ENCODE data around the gene FERMT1.
"Not testable (repeated sequence)": the region's sequence is repeated elsewhere in the genome, so short reads cannot be mapped to it uniquely, and the experiment has no call there.

The FERMT1 gene

GRCh38 chr20:6113951-6114350 is 8.9 kb downstream of the FERMT1 start:
- no peaks in the 10 kb centered on the region for H3K27me3 ChIP-seq (ENCODE audit: insufficient read depth, low read length, poor library complexity)
- no peak overlapping the region for H2AFZ ChIP-seq (ENCODE audit: low read depth, low read length)
- no peaks in the 10 kb centered on the region for H3K79me2 ChIP-seq (ENCODE audit: insufficient read depth, low read length)
- H3K4me1 ChIP-seq (ENCODE audit: insufficient read depth, low read length), result no peaks in the 10 kb centered on the region
- H3K9me3 ChIP-seq (ENCODE audit: insufficient read depth, low read length, severe bottlenecking), result peaks cover 19% of the 10 kb centered on the region
- H3K9ac ChIP-seq (ENCODE audit: low read depth, low read length), result no peak overlapping the region
- H3K4me2 ChIP-seq (ENCODE audit: insufficient read depth, low read length), result no peak overlapping the region
- H3K36me3 ChIP-seq (ENCODE audit: insufficient read depth, low read length), result no peaks in the 10 kb centered on the region
- DNase-seq (no peak), ATAC-seq (ENCODE audit: insufficient read depth, low read depth) (no peak)
- no peak overlapping the region for H3K27ac ChIP-seq (ENCODE audit: low read length)
- TF ChIP-seq EZH2 (IDR thresholded peaks at IDR 0.05; ENCODE audit: borderline replicate concordance, low read depth, low read length, severe bottlenecking), result no peak
- no peak overlapping the region for H3K4me3 ChIP-seq (ENCODE audit: low read depth in 1 of 2, low read length in 2 of 2)
- no peaks in the 10 kb centered on the region for H4K20me1 ChIP-seq (ENCODE audit: insufficient read depth, low read length)

DNA sequence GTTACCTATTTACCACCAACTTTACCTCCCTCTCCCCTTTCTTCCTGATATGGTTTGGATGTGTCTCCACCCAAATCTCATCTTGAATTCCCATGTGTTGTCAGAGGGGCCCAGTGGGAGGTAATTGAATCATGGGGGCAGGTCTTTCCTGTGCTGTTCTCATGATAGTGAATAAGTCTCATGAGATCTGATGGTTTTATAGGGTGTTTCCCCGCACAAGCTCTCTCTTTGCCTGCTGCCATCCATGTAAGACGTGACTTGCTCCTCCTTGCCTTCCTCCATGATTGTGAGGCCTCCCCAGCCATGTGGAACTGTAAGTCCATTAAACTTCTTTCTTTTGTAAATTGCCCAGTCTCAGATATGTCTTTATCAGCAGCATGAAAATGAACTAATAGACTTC is 9.9 kb downstream of the FERMT1 start:
- DNase-seq; H3K4me2 ChIP-seq (ENCODE audit: insufficient read depth, low read length); H3K27ac ChIP-seq (ENCODE audit: low read length); H3K27me3 ChIP-seq (ENCODE audit: insufficient read depth, low read length, poor library complexity); H3K36me3 ChIP-seq (ENCODE audit: insufficient read depth, low read length); H3K79me2 ChIP-seq (ENCODE audit: insufficient read depth, low read length); H4K20me1 ChIP-seq (ENCODE audit: insufficient read depth, low read length); H3K9ac ChIP-seq (ENCODE audit: low read depth, low read length); ATAC-seq (ENCODE audit: insufficient read depth, low read depth); H3K4me1 ChIP-seq (ENCODE audit: insufficient read depth, low read length); H3K4me3 ChIP-seq (ENCODE audit: low read depth in 1 of 2, low read length in 2 of 2); H2AFZ ChIP-seq (ENCODE audit: low read depth, low read length): not testable (repeated sequence)
- H3K9me3 ChIP-seq (ENCODE audit: insufficient read depth, low read length, severe bottlenecking), result peaks cover 19% of the 10 kb centered on the region

DNA sequence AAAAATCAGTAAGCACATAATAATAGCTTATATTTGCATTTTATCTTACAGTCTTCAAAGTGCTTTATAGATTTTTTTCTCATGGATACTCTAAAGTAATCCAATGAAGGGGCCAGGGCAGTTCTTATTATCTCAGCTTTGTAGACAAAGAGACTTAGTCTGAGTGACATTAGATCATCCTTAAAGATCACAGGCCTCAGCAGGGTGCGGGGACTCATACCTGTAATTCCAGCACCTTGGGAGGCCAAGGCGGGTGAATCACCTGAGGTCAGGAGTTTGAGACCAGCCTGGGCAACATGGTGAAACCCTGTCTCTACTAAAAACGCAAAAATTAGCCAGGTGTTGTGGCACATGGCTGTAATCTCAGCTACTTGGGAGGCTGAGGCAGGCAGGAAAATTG is 14.5 kb downstream of the FERMT1 start:
- Histone ChIP-seq H3K79me2 (ENCODE audit: insufficient read depth, low read length) (no peaks in the 10 kb centered on the region), H3K9ac (ENCODE audit: low read depth, low read length) (no peak overlapping the region), H4K20me1 (ENCODE audit: insufficient read depth, low read length) (no peaks in the 10 kb centered on the region), H3K4me1 (ENCODE audit: insufficient read depth, low read length) (no peaks in the 10 kb centered on the region), H3K27me3 (ENCODE audit: insufficient read depth, low read length, poor library complexity) (peaks cover 3% of the 10 kb centered on the region), H3K9me3 (ENCODE audit: insufficient read depth, low read length, severe bottlenecking) (peaks cover 8% of the 10 kb centered on the region), H3K27ac (ENCODE audit: low read length) (no peak overlapping the region), H2AFZ (ENCODE audit: low read depth, low read length) (no peak overlapping the region), H3K4me3 (ENCODE audit: low read depth in 1 of 2, low read length in 2 of 2) (no peak overlapping the region), H3K36me3 (ENCODE audit: insufficient read depth, low read length) (no peaks in the 10 kb centered on the region), H3K4me2 (ENCODE audit: insufficient read depth, low read length) (no peak overlapping the region)
- ATAC-seq (ENCODE audit: insufficient read depth, low read depth) (no peak), DNase-seq (no peak)
- TF ChIP-seq, protein P1, sequence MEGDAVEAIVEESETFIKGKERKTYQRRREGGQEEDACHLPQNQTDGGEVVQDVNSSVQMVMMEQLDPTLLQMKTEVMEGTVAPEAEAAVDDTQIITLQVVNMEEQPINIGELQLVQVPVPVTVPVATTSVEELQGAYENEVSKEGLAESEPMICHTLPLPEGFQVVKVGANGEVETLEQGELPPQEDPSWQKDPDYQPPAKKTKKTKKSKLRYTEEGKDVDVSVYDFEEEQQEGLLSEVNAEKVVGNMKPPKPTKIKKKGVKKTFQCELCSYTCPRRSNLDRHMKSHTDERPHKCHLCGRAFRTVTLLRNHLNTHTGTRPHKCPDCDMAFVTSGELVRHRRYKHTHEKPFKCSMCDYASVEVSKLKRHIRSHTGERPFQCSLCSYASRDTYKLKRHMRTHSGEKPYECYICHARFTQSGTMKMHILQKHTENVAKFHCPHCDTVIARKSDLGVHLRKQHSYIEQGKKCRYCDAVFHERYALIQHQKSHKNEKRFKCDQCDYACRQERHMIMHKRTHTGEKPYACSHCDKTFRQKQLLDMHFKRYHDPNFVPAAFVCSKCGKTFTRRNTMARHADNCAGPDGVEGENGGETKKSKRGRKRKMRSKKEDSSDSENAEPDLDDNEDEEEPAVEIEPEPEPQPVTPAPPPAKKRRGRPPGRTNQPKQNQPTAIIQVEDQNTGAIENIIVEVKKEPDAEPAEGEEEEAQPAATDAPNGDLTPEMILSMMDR (IDR thresholded peaks at IDR 0.05; ENCODE audit: borderline replicate concordance, extremely low read depth, low read length, poor library complexity, severe bottlenecking), result no peak
- no peak for TF ChIP-seq EZH2 (IDR thresholded peaks at IDR 0.05; ENCODE audit: borderline replicate concordance, low read depth, low read length, severe bottlenecking)

- Histone ChIP-seq H3K4me2 (ENCODE audit: insufficient read depth, low read length) (no peak overlapping the region), H3K36me3 (ENCODE audit: insufficient read depth, low read length) (no peaks in the 10 kb centered on the region), H3K9me3 (ENCODE audit: insufficient read depth, low read length, severe bottlenecking) (no peaks in the 10 kb centered on the region), H3K27me3 (ENCODE audit: insufficient read depth, low read length, poor library complexity) (peaks cover 3% of the 10 kb centered on the region), H3K9ac (ENCODE audit: low read depth, low read length) (no peak overlapping the region), H3K27ac (ENCODE audit: low read length) (no peak overlapping the region), H3K79me2 (ENCODE audit: insufficient read depth, low read length) (no peaks in the 10 kb centered on the region), H3K4me1 (ENCODE audit: insufficient read depth, low read length) (no peaks in the 10 kb centered on the region), H2AFZ (ENCODE audit: low read depth, low read length) (no peak overlapping the region), H3K4me3 (ENCODE audit: low read depth in 1 of 2, low read length in 2 of 2) (no peak overlapping the region), H4K20me1 (ENCODE audit: insufficient read depth, low read length) (no peaks in the 10 kb centered on the region)
- ATAC-seq (ENCODE audit: insufficient read depth, low read depth) (no peak), DNase-seq (no peak)
- TF ChIP-seq EZH2 (IDR thresholded peaks at IDR 0.05; ENCODE audit: borderline replicate concordance, low read depth, low read length, severe bottlenecking), result no peak
- TF ChIP-seq, protein P1 (IDR thresholded peaks at IDR 0.05; ENCODE audit: borderline replicate concordance, extremely low read depth, low read length, poor library complexity, severe bottlenecking), result no peak
Observed at GRCh38 chr20:6104493-6105188, 18.2 kb downstream of the FERMT1 start.
